Endothelial cell of umbilical vein (primary cell): ENCODE results near the gene SLC6A20.

ENCODE experiments used
- EZH2 ChIP-seq: IDR thresholded peaks from 2 replicates; pipeline ENCODE4 v1.6.1; 2012; ENCODE audit warnings: borderline replicate concordance, low read depth, mild to moderate bottlenecking, moderate library complexity, low read length, inconsistent platforms; ENCODE audit not compliant: severe bottlenecking
- POLR2AphosphoS5 ChIP-seq: IDR thresholded peaks from 2 replicates; pipeline ENCODE4 v1.6.1; 2012; ENCODE audit warnings: low read depth, mild to moderate bottlenecking, control low read depth, low read length, moderate library complexity; ENCODE audit not compliant: insufficient read depth

DNA sequence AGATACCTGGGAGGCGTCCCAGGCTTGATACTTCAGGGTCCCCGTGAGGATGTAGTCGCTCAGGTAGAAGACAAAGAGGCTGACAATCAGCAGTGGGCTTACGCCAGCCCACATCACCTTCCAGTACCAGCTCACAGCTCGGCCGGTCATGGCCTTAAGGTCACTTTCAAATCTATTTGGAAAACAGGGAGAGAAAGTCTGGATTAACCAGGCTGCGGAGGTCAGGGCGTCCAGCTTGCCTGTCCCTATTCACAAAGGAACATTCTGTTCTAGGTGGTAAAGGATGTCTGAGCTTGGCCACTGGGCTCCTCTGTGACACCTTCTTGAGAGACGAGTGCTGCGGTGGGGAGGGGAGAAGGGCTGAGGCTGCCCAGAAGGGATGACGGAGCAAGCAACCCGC, 36.5 kb downstream of the SLC6A20 start:
- TF ChIP-seq POLR2AphosphoS5 = no peak
- TF ChIP-seq EZH2 = no peak
